Fibroblast of pulmonary artery (primary cell): ENCODE results near the gene CIROP.

Experiments
- DNase-seq: peaks from one replicate; pipeline ENCODE4 v3.0.0-alpha.2; 2010; ENCODE audit warnings: low read depth
- H3K4me3 ChIP-seq: replicated peaks from 2 replicates; pipeline ENCODE4 v1.5.1; 2011; ENCODE audit warnings: low read depth, mild to moderate bottlenecking, control low read depth, low read length, moderate library complexity
- CTCF ChIP-seq: IDR thresholded peaks from 2 replicates; pipeline ENCODE4 v1.5.1; 2011; ENCODE audit warnings: mild to moderate bottlenecking, control low read depth, low read length, inconsistent platforms; ENCODE audit errors: missing control alignments

The CIROP gene

GRCh38 chr14:23074906-23075305 lies 29.9 kb downstream of the CIROP start:
- TF ChIP-seq CTCF: no peak
- H3K4me3 ChIP-seq: no peak overlapping the region
- DNase-seq: no peak

- H3K4me3 ChIP-seq: peak overlapping the region; percentile 97
- TF ChIP-seq CTCF: no peak
- no peak for DNase-seq
Measured at GRCh38 chr14:23071921-23072539, 32.8 kb downstream of the CIROP start.

- DNase-seq: peak; percentile 95
- peak overlapping the region; percentile 97 for H3K4me3 ChIP-seq
- no peak for TF ChIP-seq CTCF
Measured at GRCh38 chr14:23071244-23071920, 33.4 kb downstream of the CIROP start.

- peak overlapping the region; percentile 97 for H3K4me3 ChIP-seq
- no peak for DNase-seq
- TF ChIP-seq CTCF: no peak
Measured at GRCh38 chr14:23070262-23071129, 34.3 kb downstream of the CIROP start.

- TF ChIP-seq CTCF: no peak
- no peak overlapping the region for H3K4me3 ChIP-seq
- DNase-seq: no peak
Measured at GRCh38 chr14:23069413-23069806, 35.4 kb downstream of the CIROP start.

- TF ChIP-seq CTCF: no peak
- peak; percentile 96 for DNase-seq
- H3K4me3 ChIP-seq: no peak overlapping the region
Measured at GRCh38 chr14:23068789-23069412, 35.9 kb downstream of the CIROP start.
